ENCODE data around the gene C4orf50. TPM values are rescaled to one million over a fixed set of nuclear protein-coding genes. Genes with fewer than 3 reads are reported as not detected.

C4orf50 gene
- total and polyA plus RNA-seq, 2 of the 13 experiments (the other 11 are each of a cell fraction or from before 2014, with no cell fraction given) = not detected

DNA sequence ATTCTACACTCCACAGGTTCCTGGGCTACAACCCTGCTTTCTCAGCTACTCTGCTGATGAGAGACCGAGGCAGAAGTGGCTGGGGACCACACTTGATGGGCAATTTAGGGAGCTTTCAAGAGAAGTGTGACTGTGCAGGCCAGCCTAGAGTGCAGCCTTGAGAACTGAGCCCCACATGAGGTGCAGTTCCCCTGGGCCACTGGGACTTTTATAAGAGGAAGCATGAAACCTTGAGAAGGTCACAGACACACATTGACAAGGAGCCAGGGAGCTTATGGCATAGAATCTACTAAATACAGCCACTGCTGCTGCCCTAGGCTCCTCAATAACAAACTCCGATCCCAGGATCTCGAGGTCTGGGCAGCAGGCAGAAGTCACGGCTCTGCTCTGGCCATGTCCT is 13.1 kb downstream of the C4orf50 start:
- ATAC-seq (no peak), DNase-seq (ENCODE audit: low spot score) (no peak), FAIRE-seq (no peak)
- H3K79me2 ChIP-seq (ENCODE audit: insufficient read depth, low read length) = no peaks in the 10 kb centered on the region
- POLR2A ChIA-PET = no interaction called here
- H3K27me3 ChIP-seq (ENCODE audit: control insufficient read depth in 1 of 2, insufficient read depth in 2 of 2, low read length in 2 of 2) = peaks cover 2 to 17% of the 10 kb centered on the region in 2 experiments; a peak in 2 of 5 replicates
- H3K4me3 ChIP-seq (replicated peaks in 1 of 3; ENCODE audit: insufficient read depth in 1 of 3, low read depth in 2 of 3, low read length in 3 of 3) = no peak overlapping the region
- H3K9ac ChIP-seq (ENCODE audit: insufficient read depth, low read depth, low read length) = no peak overlapping the region
- CTCF ChIA-PET (ENCODE audit: low intra/inter-chr PET ratio, low total read pairs) = no interaction called here
- no peak overlapping the region for H2AFZ ChIP-seq (ENCODE audit: low read length)
- TF ChIP-seq, protein P1, sequence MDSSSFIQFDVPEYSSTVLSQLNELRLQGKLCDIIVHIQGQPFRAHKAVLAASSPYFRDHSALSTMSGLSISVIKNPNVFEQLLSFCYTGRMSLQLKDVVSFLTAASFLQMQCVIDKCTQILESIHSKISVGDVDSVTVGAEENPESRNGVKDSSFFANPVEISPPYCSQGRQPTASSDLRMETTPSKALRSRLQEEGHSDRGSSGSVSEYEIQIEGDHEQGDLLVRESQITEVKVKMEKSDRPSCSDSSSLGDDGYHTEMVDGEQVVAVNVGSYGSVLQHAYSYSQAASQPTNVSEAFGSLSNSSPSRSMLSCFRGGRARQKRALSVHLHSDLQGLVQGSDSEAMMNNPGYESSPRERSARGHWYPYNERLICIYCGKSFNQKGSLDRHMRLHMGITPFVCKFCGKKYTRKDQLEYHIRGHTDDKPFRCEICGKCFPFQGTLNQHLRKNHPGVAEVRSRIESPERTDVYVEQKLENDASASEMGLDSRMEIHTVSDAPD (CRISPR knock-in tag; IDR thresholded peaks at IDR 0.05) = no peak
- no peak for TF ChIP-seq ZNF782 (CRISPR knock-in tag; IDR thresholded peaks at IDR 0.05; ENCODE audit: borderline replicate concordance)
- no peak for TF ChIP-seq RFX3 (CRISPR knock-in tag; IDR thresholded peaks at IDR 0.05)
- TF ChIP-seq MLLT10 (CRISPR knock-in tag; IDR thresholded peaks at IDR 0.05) = no peak
- TF ChIP-seq, protein P2, sequence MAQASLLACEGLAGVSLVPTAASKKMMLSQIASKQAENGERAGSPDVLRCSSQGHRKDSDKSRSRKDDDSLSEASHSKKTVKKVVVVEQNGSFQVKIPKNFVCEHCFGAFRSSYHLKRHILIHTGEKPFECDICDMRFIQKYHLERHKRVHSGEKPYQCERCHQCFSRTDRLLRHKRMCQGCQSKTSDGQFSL (CRISPR knock-in tag; IDR thresholded peaks at IDR 0.05) = no peak
- no peak for TF ChIP-seq MBNL3 (CRISPR knock-in tag; conservative IDR thresholded peaks at IDR 0.05)
- TF ChIP-seq, protein P3, sequence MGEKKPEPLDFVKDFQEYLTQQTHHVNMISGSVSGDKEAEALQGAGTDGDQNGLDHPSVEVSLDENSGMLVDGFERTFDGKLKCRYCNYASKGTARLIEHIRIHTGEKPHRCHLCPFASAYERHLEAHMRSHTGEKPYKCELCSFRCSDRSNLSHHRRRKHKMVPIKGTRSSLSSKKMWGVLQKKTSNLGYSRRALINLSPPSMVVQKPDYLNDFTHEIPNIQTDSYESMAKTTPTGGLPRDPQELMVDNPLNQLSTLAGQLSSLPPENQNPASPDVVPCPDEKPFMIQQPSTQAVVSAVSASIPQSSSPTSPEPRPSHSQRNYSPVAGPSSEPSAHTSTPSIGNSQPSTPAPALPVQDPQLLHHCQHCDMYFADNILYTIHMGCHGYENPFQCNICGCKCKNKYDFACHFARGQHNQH (CRISPR knock-in tag; IDR thresholded peaks at IDR 0.05) = no peak
- TF ChIP-seq KLF13 (CRISPR knock-in tag; IDR thresholded peaks at IDR 0.05) = no peak
- TF ChIP-seq NAIF1 (CRISPR knock-in tag; IDR thresholded peaks at IDR 0.05; ENCODE audit: borderline replicate concordance) = no peak
- TF ChIP-seq, protein P4, sequence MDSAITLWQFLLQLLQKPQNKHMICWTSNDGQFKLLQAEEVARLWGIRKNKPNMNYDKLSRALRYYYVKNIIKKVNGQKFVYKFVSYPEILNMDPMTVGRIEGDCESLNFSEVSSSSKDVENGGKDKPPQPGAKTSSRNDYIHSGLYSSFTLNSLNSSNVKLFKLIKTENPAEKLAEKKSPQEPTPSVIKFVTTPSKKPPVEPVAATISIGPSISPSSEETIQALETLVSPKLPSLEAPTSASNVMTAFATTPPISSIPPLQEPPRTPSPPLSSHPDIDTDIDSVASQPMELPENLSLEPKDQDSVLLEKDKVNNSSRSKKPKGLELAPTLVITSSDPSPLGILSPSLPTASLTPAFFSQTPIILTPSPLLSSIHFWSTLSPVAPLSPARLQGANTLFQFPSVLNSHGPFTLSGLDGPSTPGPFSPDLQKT (CRISPR knock-in tag; IDR thresholded peaks at IDR 0.05; ENCODE audit: borderline replicate concordance) = no peak
- H3K4me2 ChIP-seq (ENCODE audit: low read depth, low read length) = no peak overlapping the region
- intact Hi-C loops (cut with micrococcal nuclease; ENCODE audit: unreplicated experiment) = no loop called here
- no peaks in the 10 kb centered on the region for H4K20me1 ChIP-seq (ENCODE audit: insufficient read depth, low read length)
- no TSS peak for BruUV-seq (replicated peaks)
- WGBS (ENCODE audit: low lambda C conversion rate) = 5% methylated on average over 3 of the region's 4 CpGs
- H3K27ac ChIP-seq (ENCODE audit: extremely low read length, insufficient read depth, low read length) = no peak overlapping the region
- H3K36me3 ChIP-seq (replicated peaks in 1 of 2; ENCODE audit: control insufficient read depth in 1 of 2, insufficient read depth in 2 of 2, low read length in 2 of 2) = no peaks in the 10 kb centered on the region
- in situ Hi-C loops (cut with HindIII; ENCODE audit: extremely low pct_ligation_motif_present, low pct_unique_long_range_greater_than_20kb) = no loop called here
- no peaks in the 10 kb centered on the region for H3K4me1 ChIP-seq (ENCODE audit: insufficient read depth, low read length)
- peaks cover 14% of the 10 kb centered on the region for H3K9me3 ChIP-seq (ENCODE audit: low read length)

Measured in HepG2 (cell line).